Measurements from ENCODE around the gene MT1M.

Gene MT1M

GRCh38 chr16:56636616-56637413 is 4.4 kb downstream of the MT1M start:
- FAIRE-seq = no peak
- DNase-seq (ENCODE audit: insufficient read length, low spot score) = no peak
- TF ChIP-seq CTCF (IDR thresholded peaks at IDR 0.05; ENCODE audit: insufficient read depth, missing control alignments) = no peak

DNA sequence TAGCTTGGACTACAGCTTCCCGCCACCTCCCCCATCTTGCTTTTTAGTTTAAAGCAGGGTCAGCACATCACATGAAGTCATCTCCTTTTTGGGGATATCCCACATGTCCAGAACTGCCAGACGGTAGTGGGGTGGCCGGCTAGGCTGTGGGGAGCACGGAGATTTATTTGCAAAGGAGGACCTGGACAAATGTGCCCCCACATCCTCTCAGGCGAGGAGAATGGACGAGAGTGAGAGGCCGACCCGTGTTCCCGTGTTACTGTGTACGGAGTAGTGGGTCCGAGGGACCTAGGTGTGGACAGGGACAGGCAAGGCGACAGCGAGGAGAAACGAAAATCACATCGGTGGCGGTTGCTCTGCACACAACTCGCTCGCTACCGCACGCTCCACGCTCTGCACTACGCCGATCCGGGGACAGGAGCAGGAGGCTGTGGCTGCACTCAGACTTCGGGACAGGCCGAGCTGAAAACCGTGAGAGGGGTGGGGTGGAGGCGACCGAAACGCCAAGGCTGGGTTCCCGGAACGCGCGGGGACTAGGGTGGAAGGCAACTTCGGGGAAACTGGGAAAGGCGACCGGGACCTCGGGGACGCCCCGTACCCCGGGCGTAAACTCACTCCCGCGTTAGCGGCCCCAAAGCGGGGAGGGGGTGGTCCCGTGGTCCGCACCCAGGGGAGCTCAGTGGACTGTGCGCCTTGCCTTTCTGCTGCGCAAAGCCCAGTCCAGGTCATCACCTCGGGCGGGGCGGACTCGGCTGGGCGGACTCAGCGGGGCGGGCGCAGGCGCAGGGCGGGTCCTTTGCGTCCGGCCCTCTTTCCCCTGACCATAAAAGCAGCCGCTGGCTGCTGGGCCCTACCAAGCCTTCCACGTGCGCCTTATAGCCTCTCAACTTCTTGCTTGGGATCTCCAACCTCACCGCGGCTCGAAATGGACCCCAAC is 5.6 kb downstream of the MT1M start, which contains the start of gene MT1A:
Gene MT1A, plus strand, starts transcription at position 853 of the 937 bp plus-strand sequence. Its CDS starts 73 bp downstream, at position 926.
- DNase-seq (ENCODE audit: insufficient read length, low spot score) (peak; percentile 25), FAIRE-seq (no peak)
- no peak for TF ChIP-seq CTCF (IDR thresholded peaks at IDR 0.05; ENCODE audit: insufficient read depth, missing control alignments)

DNA sequence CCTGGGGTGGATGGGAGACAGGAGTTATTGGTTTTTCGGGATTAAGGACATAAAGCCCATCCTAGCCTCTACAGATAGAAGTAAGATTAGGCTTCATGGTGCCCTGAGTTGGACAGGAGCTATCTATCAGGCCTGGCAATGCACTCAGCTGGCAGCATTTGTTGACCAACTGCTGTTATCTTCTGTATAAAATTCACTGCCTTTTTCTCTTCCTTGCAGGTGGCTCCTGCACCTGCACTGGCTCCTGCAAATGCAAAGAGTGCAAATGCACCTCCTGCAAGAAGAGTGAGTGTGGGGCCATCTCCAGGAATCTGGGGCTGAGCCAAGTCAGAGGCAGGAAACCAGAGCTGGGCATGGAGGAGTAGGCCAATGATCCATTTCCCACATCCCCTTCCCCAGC is 6.6 kb downstream of the MT1M start:
- no peak for FAIRE-seq
- DNase-seq (ENCODE audit: insufficient read length, low spot score) = no peak
- TF ChIP-seq CTCF (IDR thresholded peaks at IDR 0.05; ENCODE audit: insufficient read depth, missing control alignments) = no peak

DNA sequence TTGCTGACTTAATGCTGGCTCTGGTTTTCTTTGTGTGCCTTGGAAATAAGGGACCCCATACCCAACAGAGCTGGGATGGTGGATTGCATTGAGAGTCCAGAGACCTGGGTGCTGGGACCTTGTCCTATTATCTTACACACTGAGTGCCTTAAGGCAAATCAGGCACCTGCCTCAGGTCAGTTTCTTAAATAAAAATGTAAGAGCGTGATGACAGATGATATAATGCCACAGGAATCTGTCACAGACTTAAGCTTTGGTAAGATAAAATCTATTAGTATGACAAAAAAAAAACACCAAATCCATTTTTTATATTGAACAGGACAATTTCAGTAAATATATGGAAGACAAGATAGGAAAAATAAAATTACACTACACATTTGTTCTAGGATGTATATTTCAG is 7.6 kb downstream of the MT1M start:
- no peak for TF ChIP-seq CTCF (IDR thresholded peaks at IDR 0.05; ENCODE audit: insufficient read depth, missing control alignments)
- FAIRE-seq = no peak
- no peak for DNase-seq (ENCODE audit: insufficient read length, low spot score)

DNA sequence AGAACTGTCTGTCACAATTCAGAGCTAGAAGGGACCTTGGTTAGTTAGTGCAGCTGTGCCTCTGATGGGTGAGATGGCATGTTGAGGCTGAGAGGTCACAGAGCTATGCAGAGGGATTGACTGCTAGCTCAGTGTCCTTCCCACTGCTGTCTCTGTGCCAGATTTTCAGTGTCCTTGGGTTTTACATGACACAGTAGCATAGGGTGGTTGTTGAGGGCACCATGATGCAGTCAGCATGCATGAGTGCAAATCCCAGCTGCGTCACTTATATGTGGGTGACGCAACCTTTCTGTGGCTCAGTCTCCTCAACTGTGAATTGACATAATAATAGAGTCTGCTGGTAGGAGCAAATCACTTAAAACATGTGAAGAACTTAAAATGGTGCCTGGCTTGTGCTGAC is 8.7 kb downstream of the MT1M start:
- DNase-seq (ENCODE audit: insufficient read length, low spot score) (no peak), FAIRE-seq (no peak)
- TF ChIP-seq CTCF (IDR thresholded peaks at IDR 0.05; ENCODE audit: insufficient read depth, missing control alignments) = no peak

DNA sequence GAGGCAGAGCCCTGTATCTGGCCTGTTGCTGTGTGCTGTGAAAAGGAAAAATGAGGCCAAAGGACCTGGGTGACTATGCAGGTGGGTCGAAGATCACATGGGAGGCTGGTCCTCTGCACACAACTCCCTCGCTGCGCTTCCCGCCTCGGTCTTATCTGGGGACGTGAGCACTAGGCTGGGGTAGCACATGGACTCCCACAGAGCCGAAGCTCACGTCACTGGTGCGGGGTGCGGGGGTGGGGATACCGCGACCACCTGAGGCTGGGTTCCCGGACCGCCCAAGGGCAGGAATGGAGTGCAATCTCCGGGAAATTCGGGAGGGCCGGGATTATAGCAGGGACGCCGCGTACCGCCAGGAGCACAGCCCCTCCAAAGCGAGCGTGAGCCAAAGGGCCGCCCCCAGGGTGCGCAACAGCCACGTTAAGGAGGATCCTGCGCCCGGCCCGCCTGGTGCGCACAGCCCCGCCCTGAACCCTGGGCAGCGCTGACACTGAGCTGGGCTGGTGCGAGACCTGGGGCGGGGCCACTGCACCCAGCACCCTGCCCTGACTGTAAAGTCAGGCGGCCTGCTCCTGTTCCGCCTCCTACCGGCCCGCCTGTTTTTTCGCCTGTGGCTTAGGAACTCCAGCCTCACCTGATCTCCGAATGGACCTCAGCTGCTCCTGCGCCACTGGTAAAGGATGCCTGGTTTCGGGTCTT is 10.8 kb downstream of the MT1M start:
- FAIRE-seq = no peak
- DNase-seq (ENCODE audit: insufficient read length, low spot score) = no peak
- no peak for TF ChIP-seq CTCF (IDR thresholded peaks at IDR 0.05; ENCODE audit: insufficient read depth, missing control alignments)

Data from D721Med (cell line).